ENCODE measurements around the gene CCDC88B. TPM values are rescaled to one million over a fixed set of nuclear protein-coding genes. Genes with fewer than 3 reads are reported as not detected.
"Not testable (repeated sequence)": the region's sequence is repeated elsewhere in the genome, so short reads cannot be mapped to it uniquely, and the experiment has no call there.

Gene CCDC88B
- total and polyA plus RNA-seq, 3 donors from 2014 or later, result 16.6 to 28.5 (median 23.5) TPM

DNA sequence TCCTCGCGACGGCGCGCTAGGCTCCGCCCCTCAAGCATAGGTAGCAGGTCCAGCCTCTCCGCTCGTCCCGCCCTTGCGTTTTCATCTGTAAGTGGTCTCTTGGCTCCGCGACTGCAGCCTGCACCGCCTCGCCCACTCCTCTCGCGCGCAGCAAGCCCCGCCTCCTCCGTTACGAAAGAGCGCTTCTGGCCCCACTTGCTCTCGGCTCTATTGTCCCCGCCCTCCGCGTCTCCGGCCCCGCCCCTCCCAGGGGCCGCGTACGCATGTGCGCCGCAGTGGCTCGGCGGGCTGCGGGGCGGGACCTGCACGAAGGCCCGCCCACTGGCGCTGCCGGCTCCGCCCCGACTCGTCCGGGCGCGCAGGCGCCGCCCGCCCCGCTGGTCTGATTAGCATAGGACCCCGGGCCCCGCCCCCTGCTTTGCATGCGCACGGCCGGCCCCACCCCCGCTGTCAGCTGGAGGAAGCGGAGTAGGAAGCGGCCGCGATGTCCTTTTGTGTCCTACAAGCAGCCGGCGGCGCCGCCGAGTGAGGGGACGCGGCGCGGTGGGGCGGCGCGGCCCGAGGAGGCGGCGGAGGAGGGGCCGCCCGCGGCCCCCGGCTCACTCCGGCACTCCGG lies 34.8 kb upstream of the CCDC88B start, which contains the start of gene ESRRA:
Gene ESRRA (plus strand): TSS at position 450 of the 616 bp plus-strand sequence. CDS start 1,656 bp downstream, outside the sequence.
- Histone ChIP-seq H3K4me3 (peak within 1 kb of the TSS; percentile 73 to 74), H3K4me1 (peaks cover 20% of the 10 kb centered on the region), H3K36me3 (ENCODE audit: low read depth, missing control alignments) (no peaks in the 10 kb centered on the region), H3K27me3 (no peaks in the 10 kb centered on the region), H3K27ac (peak within 1 kb of the TSS; percentile 76 to 95), H3K9me3 (no peaks in the 10 kb centered on the region)
- peak; percentile 100 for DNase-seq
- intact Hi-C loops (cut with DNase I; ENCODE audit: low total_unique reads), result no loop called here
- 1% methylated on average over 20 to 81 of the region's 81 CpGs for WGBS, 2 donors
- TF ChIP-seq POLR2A (IDR thresholded peaks at IDR 0.05), result peak; percentile 26
- TF ChIP-seq, protein P1, sequence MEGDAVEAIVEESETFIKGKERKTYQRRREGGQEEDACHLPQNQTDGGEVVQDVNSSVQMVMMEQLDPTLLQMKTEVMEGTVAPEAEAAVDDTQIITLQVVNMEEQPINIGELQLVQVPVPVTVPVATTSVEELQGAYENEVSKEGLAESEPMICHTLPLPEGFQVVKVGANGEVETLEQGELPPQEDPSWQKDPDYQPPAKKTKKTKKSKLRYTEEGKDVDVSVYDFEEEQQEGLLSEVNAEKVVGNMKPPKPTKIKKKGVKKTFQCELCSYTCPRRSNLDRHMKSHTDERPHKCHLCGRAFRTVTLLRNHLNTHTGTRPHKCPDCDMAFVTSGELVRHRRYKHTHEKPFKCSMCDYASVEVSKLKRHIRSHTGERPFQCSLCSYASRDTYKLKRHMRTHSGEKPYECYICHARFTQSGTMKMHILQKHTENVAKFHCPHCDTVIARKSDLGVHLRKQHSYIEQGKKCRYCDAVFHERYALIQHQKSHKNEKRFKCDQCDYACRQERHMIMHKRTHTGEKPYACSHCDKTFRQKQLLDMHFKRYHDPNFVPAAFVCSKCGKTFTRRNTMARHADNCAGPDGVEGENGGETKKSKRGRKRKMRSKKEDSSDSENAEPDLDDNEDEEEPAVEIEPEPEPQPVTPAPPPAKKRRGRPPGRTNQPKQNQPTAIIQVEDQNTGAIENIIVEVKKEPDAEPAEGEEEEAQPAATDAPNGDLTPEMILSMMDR (IDR thresholded peaks at IDR 0.05), result no peak

DNA sequence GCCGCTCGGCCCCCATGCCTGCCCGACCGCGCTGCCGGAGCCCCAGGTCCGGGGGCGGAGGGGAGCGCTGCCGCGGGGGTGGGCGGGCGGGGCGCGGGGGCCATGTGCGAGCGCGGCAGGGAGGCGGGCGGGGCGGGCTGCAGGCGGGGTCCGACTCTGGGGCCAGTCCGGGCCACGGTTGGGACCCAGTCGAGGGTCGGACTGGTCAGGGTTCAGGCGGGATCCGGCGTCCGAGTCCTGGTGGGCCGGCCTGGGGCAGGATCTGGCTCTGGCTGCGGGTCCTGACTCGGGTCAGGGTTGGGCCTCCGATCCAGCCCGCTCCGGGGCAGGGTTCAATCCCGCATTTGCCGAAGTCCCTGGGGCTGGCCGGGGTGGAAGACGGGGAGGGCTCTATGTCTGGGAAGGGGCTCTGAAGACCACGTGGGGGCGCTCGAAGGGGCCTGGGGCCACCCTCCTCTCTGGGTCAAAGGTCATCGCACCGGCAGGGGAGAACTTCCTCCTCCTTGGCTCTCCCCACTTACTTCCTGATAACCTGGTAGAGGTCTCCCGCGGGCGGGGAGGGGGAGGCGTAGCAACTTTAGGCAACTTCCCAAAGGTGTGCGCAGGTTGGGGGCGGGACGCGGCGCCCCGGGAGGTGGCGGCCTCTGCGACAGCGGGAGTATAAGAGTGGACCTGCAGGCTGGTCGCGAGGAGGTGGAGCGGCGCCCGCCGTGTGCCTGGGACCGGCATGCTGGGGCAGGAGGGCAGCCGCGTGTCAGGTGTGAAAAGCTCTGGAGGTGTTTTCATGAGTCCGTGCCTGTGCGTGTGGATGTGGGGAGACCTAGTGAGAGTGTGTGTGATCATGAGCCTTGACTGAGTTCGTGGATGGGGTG lies 34.1 kb upstream of the CCDC88B start:
- 0 to 2% methylated on average over 1 to 48 of the region's 71 CpGs for WGBS, 2 donors
- H3K27me3 ChIP-seq, result no peaks in the 10 kb centered on the region
- no peaks in the 10 kb centered on the region for H3K9me3 ChIP-seq
- H3K4me1 ChIP-seq, result peaks cover 13% of the 10 kb centered on the region
- TF ChIP-seq, protein P1 (IDR thresholded peaks at IDR 0.05), result peak in 2 of 3 experiments; percentile 9 to 18
- no peak for TF ChIP-seq POLR2A (IDR thresholded peaks at IDR 0.05)
- peak overlapping the region; percentile 73 to 74 for H3K4me3 ChIP-seq
- peak overlapping the region; percentile 55 to 75 for H3K27ac ChIP-seq
- intact Hi-C loops (cut with DNase I; ENCODE audit: low total_unique reads), result no loop called here
- peak; percentile 72 for DNase-seq
- no peaks in the 10 kb centered on the region for H3K36me3 ChIP-seq (ENCODE audit: low read depth, missing control alignments)

DNA sequence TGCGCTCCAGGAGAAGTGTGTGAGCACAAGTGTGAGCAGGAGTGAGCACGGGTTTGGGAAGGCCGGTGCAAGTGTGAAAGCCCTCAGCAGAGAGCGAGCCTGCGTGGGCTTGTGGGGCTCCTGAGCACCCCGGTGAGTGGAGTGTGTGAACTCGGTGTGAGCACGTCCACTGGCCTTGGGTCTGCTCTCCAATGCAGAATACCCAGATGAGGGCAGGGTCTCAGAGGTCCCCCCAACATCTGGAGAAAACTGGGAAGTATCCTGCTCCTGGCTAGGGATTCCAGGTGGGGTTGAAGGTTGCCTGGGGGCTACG lies 33.5 kb upstream of the CCDC88B start:
- Histone ChIP-seq H3K4me1 (peaks cover 9% of the 10 kb centered on the region), H3K27me3 (no peaks in the 10 kb centered on the region), H3K27ac (peak overlapping the region; percentile 55 to 75), H3K4me3 (peak overlapping the region; percentile 73 to 74), H3K9me3 (no peaks in the 10 kb centered on the region), H3K36me3 (ENCODE audit: low read depth, missing control alignments) (no peaks in the 10 kb centered on the region)
- no peak for DNase-seq
- 26% methylated on average over 9 of the region's 9 CpGs; no CpG with 5 or more reads in 1 of the 2 donors for WGBS, 2 donors
- intact Hi-C loops (cut with DNase I; ENCODE audit: low total_unique reads), result no loop called here
- TF ChIP-seq, protein P1 (IDR thresholded peaks at IDR 0.05), result no peak
- TF ChIP-seq POLR2A (IDR thresholded peaks at IDR 0.05), result no peak

DNA sequence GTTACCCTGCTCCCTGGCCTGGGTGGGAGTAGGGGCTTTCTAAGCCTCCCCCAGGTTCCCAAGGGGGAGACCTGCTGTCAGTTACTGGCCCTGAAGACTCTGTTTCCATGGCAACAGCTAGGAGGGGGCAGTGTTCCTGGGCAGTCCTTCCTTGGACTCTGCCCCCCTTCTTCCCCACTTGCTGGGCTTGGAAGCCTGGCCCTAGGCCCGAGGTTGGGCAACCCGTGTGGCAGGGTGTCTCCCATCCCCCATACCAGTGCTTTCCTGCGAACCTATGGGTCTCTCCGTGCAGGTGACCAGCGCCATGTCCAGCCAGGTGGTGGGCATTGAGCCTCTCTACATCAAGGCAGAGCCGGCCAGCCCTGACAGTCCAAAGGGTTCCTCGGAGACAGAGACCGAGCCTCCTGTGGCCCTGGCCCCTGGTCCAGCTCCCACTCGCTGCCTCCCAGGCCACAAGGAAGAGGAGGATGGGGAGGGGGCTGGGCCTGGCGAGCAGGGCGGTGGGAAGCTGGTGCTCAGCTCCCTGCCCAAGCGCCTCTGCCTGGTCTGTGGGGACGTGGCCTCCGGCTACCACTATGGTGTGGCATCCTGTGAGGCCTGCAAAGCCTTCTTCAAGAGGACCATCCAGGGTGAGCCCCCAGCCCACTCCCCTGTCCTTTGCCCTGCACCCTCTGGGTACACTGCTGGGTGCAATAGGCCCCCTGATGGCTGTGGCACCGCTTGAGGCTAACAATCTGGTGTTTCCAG lies 33.0 kb upstream of the CCDC88B start:
- no peaks in the 10 kb centered on the region for H3K36me3 ChIP-seq (ENCODE audit: low read depth, missing control alignments)
- TF ChIP-seq POLR2A (IDR thresholded peaks at IDR 0.05), result no peak
- no peak overlapping the region for H3K4me3 ChIP-seq
- no peaks in the 10 kb centered on the region for H3K27me3 ChIP-seq
- intact Hi-C loops (cut with DNase I; ENCODE audit: low total_unique reads), result no loop called here
- 68 to 78% methylated on average over 8 to 15 of the region's 15 CpGs for WGBS, 2 donors
- no peak overlapping the region for H3K27ac ChIP-seq
- H3K9me3 ChIP-seq, result no peaks in the 10 kb centered on the region
- DNase-seq, result no peak
- peaks cover 9% of the 10 kb centered on the region for H3K4me1 ChIP-seq

DNA sequence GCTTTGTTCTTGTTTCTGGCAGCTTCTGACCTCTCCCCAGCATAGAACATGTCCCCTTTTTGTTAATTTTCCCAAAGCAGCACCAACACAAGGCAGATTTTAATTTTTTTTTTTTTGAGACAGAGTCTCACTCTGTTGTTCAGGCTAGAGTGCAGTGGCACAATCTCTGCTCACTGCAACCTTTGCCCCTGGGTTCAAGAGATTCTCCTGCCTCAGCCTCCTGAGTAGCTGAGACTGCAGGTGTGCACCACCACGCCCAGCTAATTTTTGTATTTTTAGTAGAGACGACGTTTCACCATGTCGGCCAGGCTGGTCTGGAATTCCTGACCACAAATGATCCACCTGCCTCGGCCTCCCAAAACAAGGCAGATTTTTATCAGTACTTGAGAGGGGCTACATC lies 32.2 kb upstream of the CCDC88B start:
- H3K4me1 ChIP-seq; DNase-seq; H3K36me3 ChIP-seq (ENCODE audit: low read depth, missing control alignments); intact Hi-C loops (cut with DNase I; ENCODE audit: low total_unique reads); H3K9me3 ChIP-seq; H3K4me3 ChIP-seq; H3K27ac ChIP-seq; H3K27me3 ChIP-seq: not testable (repeated sequence)
- 94% methylated on average over 5 of the region's 5 CpGs for WGBS, 2 donors

All from testis (tissue), 3 donors.